Suprapubic skin (tissue), 4 donors: Measurements from ENCODE around the gene PLD5. TPM values are rescaled to one million over a fixed set of nuclear protein-coding genes. Genes with fewer than 3 reads are reported as not detected.

Source experiments
- DNase-seq, 2 donors: peaks; one replicate each; pipeline ENCODE4 v3.0.0-alpha.2; 2019; ENCODE audit warnings: low spot score in 2 of 2
- H3K27ac ChIP-seq: fragments of 200-600 bp; sonication (generic); one replicate; pipeline ENCODE4 v1.5.1; 2019
- H3K27me3 ChIP-seq: fragments of 200-600 bp; sonication (generic); one replicate; pipeline ENCODE4 v1.5.1; 2019
- H3K36me3 ChIP-seq: fragments of 200-600 bp; sonication (generic); one replicate; pipeline ENCODE4 v1.5.1; 2019
- H3K4me1 ChIP-seq: fragments of 200-600 bp; sonication (generic); one replicate; pipeline ENCODE4 v1.5.1; 2019
- H3K4me3 ChIP-seq: fragments of 200-600 bp; sonication (generic); one replicate; pipeline ENCODE4 v1.5.1; 2019; ENCODE audit warnings: mild to moderate bottlenecking
- H3K9me3 ChIP-seq: fragments of 200-600 bp; sonication (generic); one replicate; pipeline ENCODE4 v1.5.1; 2019
- EP300 ChIP-seq: sonication (generic); formaldehyde crosslinking; IDR thresholded peaks from one replicate; pipeline ENCODE4 v1.6.1; 2017; ENCODE audit warnings: antibody characterized with exemption
- POLR2A ChIP-seq, 2 donors: fragments of 450-650 bp; IDR thresholded peaks; one replicate each; pipeline ENCODE4 v1.6.1; 2017; ENCODE audit warnings: antibody characterized with exemption in 2 of 2, mild to moderate bottlenecking in 2 of 2, moderate library complexity in 2 of 2
- POLR2AphosphoS5 ChIP-seq, 3 donors: sonication (generic); formaldehyde crosslinking; IDR thresholded peaks; one replicate each; pipeline ENCODE4 v1.6.1; 2017; ENCODE audit warnings: antibody characterized with exemption in 3 of 3
- WGBS: methylation state at CpG from one replicate; pipeline ENCODE4 v1.1.5; 2018; 5-methylcytosine and 5-hydroxymethylcytosine counted together
- total RNA-seq, 4 donors: library from RNA; depleted of rRNA; stranded (reverse); fragments of >200 nt; gene quantifications; one replicate each; pipeline ENCODE4 v1.1.0, GENCODE V29; 2016
- TF ChIP-seq, protein P1 (sequence below), 2 donors: fragments of 200-600 bp in 1 of 2; fragments of 450-650 bp in 1 of 2; sonication (generic) in 1 of 2; IDR thresholded peaks; one replicate each; pipeline ENCODE4 v1.5.1; 2016 to 2019; ENCODE audit warnings: antibody characterized with exemption in 2 of 2, mild to moderate bottlenecking in 1 of 2, moderate library complexity in 1 of 2

PLD5 gene
- total RNA-seq, 4 donors from 2014 or later = 0.21 to 0.64 TPM; not detected in 2

GRCh38 chr1:242139442-242139841 lies 385.1 kb downstream of the PLD5 start:
- Histone ChIP-seq H3K9me3 (no peaks in the 10 kb centered on the region), H3K4me3 (no peak overlapping the region), H3K4me1 (no peaks in the 10 kb centered on the region), H3K27me3 (no peaks in the 10 kb centered on the region), H3K36me3 (no peaks in the 10 kb centered on the region), H3K27ac (no peak overlapping the region)
- TF ChIP-seq, protein P1, sequence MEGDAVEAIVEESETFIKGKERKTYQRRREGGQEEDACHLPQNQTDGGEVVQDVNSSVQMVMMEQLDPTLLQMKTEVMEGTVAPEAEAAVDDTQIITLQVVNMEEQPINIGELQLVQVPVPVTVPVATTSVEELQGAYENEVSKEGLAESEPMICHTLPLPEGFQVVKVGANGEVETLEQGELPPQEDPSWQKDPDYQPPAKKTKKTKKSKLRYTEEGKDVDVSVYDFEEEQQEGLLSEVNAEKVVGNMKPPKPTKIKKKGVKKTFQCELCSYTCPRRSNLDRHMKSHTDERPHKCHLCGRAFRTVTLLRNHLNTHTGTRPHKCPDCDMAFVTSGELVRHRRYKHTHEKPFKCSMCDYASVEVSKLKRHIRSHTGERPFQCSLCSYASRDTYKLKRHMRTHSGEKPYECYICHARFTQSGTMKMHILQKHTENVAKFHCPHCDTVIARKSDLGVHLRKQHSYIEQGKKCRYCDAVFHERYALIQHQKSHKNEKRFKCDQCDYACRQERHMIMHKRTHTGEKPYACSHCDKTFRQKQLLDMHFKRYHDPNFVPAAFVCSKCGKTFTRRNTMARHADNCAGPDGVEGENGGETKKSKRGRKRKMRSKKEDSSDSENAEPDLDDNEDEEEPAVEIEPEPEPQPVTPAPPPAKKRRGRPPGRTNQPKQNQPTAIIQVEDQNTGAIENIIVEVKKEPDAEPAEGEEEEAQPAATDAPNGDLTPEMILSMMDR (IDR thresholded peaks at IDR 0.05) = no peak
- TF ChIP-seq EP300 (no peak), POLR2AphosphoS5 (IDR thresholded peaks at IDR 0.05) (no peak), POLR2A (IDR thresholded peaks at IDR 0.05) (no peak)
- WGBS = 51% methylated on average over 6 of the region's 6 CpGs
- DNase-seq = no peak

DNA sequence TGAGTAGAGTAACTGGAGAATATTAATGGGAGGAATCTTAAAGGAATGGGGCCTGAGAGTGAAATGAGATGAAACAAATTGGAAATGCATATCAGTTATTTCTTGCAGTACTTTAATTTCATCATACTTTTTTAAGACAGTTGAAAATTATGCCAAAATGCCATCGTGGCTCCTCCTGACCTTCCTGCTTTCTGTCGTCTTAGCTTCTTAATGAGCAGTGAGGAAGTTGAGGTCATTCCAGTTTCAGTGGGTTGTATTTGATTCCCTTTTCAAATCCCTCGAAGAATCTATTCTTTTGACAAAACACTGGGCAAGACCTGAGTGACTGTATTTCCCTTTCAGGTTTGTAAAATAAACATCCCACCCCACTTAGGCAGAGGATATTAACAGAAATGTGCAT lies 390.7 kb downstream of the PLD5 start:
- H3K9me3 ChIP-seq = peaks cover 4% of the 10 kb centered on the region
- H3K36me3 ChIP-seq = no peaks in the 10 kb centered on the region
- no peaks in the 10 kb centered on the region for H3K27me3 ChIP-seq
- no peak for DNase-seq
- H3K27ac ChIP-seq = no peak overlapping the region
- TF ChIP-seq POLR2A (IDR thresholded peaks at IDR 0.05) (no peak), POLR2AphosphoS5 (IDR thresholded peaks at IDR 0.05) (no peak), EP300 (no peak)
- TF ChIP-seq, protein P1 (IDR thresholded peaks at IDR 0.05) = no peak
- no peaks in the 10 kb centered on the region for H3K4me1 ChIP-seq
- WGBS = 54% methylated on average over 3 of the region's 3 CpGs
- no peak overlapping the region for H3K4me3 ChIP-seq

DNA sequence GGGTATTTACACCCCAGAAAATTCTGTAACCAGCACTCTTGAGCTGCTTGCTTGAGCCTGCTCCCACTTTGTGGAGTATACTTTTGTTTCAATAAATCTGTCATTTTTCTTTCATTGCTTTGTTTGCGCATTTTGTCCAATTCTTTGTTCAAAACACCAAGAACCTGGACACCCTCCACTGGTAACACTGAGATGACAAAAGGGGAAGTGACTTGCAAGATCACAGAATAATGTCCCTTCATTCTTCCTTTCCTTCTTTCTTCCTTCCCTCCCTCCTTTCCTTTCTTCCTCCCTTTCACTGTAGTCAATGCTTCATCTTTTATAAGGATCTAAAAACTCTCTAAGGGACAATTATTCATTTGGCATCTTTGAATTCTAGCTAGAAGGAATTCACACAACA lies 391.1 kb downstream of the PLD5 start:
- TF ChIP-seq EP300 (no peak), POLR2AphosphoS5 (IDR thresholded peaks at IDR 0.05) (no peak)
- TF ChIP-seq, protein P1 (IDR thresholded peaks at IDR 0.05) = no peak
- H3K27me3 ChIP-seq = no peaks in the 10 kb centered on the region
- peaks cover 4% of the 10 kb centered on the region for H3K9me3 ChIP-seq
- H3K4me1 ChIP-seq = no peaks in the 10 kb centered on the region
- 97% methylated on average over 1 of the region's 1 CpG for WGBS
- no peaks in the 10 kb centered on the region for H3K36me3 ChIP-seq
- H3K4me3 ChIP-seq = no peak overlapping the region
- no peak overlapping the region for H3K27ac ChIP-seq
- no peak for DNase-seq

GRCh38 chr1:242132121-242132817 lies 392.2 kb downstream of the PLD5 start:
- no peak for DNase-seq
- TF ChIP-seq, protein P1 (IDR thresholded peaks at IDR 0.05) = no peak
- TF ChIP-seq EP300 = no peak
- H3K9me3 ChIP-seq = peaks cover 4% of the 10 kb centered on the region
- H3K27ac ChIP-seq = no peak overlapping the region
- no peaks in the 10 kb centered on the region for H3K4me1 ChIP-seq
- no peak overlapping the region for H3K4me3 ChIP-seq
- H3K36me3 ChIP-seq = no peaks in the 10 kb centered on the region
- H3K27me3 ChIP-seq = no peaks in the 10 kb centered on the region
- WGBS = 59% methylated on average over 9 of the region's 9 CpGs

- H3K9me3 ChIP-seq = peaks cover 4% of the 10 kb centered on the region
- no peaks in the 10 kb centered on the region for H3K36me3 ChIP-seq
- H3K4me3 ChIP-seq = no peak overlapping the region
- H3K4me1 ChIP-seq = no peaks in the 10 kb centered on the region
- 54% methylated on average over 8 of the region's 8 CpGs for WGBS
- H3K27ac ChIP-seq = no peak overlapping the region
- TF ChIP-seq EP300 (no peak), POLR2AphosphoS5 (IDR thresholded peaks at IDR 0.05) (no peak), POLR2A (IDR thresholded peaks at IDR 0.05) (no peak)
- TF ChIP-seq, protein P1 (IDR thresholded peaks at IDR 0.05) = no peak
- no peak for DNase-seq
- no peaks in the 10 kb centered on the region for H3K27me3 ChIP-seq
Observed at GRCh38 chr1:242128951-242129502, 395.5 kb downstream of the PLD5 start.
